OCI-LY1 (cell line): ENCODE measurements around the gene KIAA1755.

ENCODE experiments used
- EZH2 ChIP-seq: fragments of 200-600 bp; sonication (generic), shearing (Covaris generic); IDR thresholded peaks from 2 replicates; pipeline ENCODE4 v1.8.0; 2017; ENCODE audit warnings: borderline replicate concordance, mixed run types, mild to moderate bottlenecking, antibody characterized with exemption, low read length, moderate library complexity, mixed read lengths
- TF ChIP-seq, protein P1 (sequence below): fragments of 200-600 bp; sonication (generic), shearing (Covaris generic); IDR thresholded peaks from 2 replicates; pipeline ENCODE4 v1.5.1; 2017; ENCODE audit warnings: mild to moderate bottlenecking, antibody characterized with exemption, low read length, moderate library complexity, mixed read lengths

- TF ChIP-seq, protein P1, sequence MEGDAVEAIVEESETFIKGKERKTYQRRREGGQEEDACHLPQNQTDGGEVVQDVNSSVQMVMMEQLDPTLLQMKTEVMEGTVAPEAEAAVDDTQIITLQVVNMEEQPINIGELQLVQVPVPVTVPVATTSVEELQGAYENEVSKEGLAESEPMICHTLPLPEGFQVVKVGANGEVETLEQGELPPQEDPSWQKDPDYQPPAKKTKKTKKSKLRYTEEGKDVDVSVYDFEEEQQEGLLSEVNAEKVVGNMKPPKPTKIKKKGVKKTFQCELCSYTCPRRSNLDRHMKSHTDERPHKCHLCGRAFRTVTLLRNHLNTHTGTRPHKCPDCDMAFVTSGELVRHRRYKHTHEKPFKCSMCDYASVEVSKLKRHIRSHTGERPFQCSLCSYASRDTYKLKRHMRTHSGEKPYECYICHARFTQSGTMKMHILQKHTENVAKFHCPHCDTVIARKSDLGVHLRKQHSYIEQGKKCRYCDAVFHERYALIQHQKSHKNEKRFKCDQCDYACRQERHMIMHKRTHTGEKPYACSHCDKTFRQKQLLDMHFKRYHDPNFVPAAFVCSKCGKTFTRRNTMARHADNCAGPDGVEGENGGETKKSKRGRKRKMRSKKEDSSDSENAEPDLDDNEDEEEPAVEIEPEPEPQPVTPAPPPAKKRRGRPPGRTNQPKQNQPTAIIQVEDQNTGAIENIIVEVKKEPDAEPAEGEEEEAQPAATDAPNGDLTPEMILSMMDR: no peak
- no peak for TF ChIP-seq EZH2
Observed at GRCh38 chr20:38172408-38172807, 88.1 kb downstream of the KIAA1755 start.
